MV-4-11 (cell line): ENCODE measurements around the gene FGD1.

Source experiments
- DNase-seq: peaks from one replicate; lab custom pipeline; 2025; lab: John Stamatoyannopoulos, UW

The FGD1 gene

DNA sequence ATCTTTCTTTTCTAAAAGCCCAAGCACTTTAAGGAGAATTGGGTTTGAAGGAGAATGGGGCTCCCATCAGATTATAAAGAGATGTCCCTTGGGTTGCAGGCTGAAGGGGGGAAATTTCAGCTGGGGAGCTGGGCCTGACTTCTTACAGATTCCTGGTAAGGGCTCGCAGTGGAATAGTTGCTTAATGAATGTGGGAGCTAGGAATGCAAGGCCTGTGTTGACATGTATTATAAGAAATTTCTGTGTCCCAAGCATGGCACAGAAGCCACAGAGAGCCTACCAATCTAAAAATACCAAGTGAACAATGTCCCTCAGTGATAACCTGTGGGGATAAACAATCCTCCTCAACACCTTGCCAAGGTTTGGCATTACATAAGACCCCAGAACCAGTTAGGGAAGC, 98.9 kb downstream of the FGD1 start:
- DNase-seq = no peak
